ENCODE results near the gene TEX261.

The TEX261 gene

DNA sequence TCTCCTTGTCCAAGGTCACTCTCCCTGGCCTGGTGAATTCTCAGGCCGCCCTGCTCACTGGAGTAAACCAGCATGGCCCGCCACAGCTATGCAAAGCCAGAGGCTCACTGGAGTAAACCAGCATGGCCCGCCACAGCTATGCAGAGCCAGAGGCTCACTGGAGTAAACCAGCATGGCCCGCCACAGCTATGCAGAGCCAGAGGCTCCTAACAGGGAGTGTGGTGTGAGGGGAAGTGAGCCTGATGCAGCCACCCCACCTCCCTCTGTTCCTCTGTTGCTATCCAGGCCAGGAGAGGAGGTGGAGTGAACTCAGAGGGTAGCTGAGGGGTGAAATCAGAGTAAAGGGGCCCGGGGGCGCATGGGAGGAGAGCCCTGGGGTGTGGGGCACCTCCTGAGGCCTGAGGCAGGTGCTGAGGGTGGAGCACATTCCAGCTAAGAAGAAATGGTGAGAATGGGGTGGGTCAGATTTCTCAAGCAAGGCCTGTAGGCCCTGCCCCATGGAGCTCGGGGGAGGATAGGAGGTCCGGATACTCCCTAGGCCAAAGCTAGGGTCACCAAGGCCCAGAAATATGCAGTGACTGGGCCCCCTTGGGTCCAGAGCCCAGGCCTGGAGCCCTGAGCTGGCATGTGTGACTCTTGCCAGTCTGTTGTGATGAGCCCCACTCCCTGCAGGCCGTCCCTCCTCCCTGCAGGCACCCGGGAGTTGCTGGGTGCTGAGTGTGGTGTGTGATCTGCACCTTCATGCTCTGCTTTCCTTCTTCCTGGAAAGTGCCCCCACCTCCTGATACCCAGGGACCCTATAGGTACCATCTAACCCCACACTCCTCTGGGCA, 57.5 kb downstream of the TEX261 start:
- no peak for DNase-seq
- no peak for TF ChIP-seq GATA1 (IDR thresholded peaks at IDR 0.05; ENCODE audit: low read depth, low read length)
- no peak for TF ChIP-seq POLR2A (IDR thresholded peaks at IDR 0.05; ENCODE audit: low read length)

DNA sequence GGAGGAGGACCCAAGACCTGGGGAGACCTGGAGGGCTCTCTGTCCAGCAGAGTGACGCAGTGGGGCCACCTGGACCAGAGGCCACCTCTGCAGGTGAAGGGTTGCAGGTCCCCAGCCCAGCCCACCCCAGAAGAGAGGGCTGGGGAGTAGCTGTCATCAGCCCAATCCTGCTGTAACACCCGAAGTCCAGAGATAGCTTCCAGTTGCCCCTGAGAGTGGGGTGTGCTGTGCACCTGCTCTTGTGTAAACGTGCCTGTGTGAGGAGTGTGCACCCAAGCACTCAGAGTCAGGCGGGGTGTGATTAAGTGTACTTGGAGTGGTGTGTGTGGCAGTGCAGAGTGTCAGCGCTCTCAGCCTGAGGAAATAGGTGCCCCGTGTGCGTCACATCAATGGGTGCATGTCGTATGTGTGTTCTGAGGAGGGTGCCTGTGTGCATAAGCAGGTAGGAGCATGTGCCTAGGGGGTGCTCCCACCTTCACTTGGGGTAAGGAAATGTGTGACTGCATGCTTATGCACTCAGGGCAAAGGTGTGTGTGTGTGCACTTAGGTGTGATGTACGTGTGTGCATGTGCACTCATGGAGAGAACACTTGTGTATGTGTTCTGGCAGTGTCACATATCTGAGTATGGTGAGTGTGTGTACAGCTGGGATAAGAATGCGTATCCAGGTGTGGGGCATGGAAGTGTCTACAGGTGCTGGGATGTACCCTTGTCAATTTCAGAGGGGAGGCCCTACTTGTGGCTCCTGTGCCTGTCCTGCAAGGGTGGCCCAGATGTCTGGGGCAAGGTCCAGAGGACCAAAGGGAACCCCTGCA, 58.3 kb downstream of the TEX261 start:
- no peak for DNase-seq
- TF ChIP-seq POLR2A (IDR thresholded peaks at IDR 0.05; ENCODE audit: low read length), result no peak
- no peak for TF ChIP-seq GATA1 (IDR thresholded peaks at IDR 0.05; ENCODE audit: low read depth, low read length)
